Eye (tissue), 1 donor: ENCODE data around the gene BLOC1S1.
A peak's percentile ranks its signal among the peaks of the same experiment; 100 is the strongest.

Experiments
- DNase-seq: peaks from one replicate; pipeline ENCODE4 v3.0.0-alpha.2; 2015

The BLOC1S1 gene

DNA sequence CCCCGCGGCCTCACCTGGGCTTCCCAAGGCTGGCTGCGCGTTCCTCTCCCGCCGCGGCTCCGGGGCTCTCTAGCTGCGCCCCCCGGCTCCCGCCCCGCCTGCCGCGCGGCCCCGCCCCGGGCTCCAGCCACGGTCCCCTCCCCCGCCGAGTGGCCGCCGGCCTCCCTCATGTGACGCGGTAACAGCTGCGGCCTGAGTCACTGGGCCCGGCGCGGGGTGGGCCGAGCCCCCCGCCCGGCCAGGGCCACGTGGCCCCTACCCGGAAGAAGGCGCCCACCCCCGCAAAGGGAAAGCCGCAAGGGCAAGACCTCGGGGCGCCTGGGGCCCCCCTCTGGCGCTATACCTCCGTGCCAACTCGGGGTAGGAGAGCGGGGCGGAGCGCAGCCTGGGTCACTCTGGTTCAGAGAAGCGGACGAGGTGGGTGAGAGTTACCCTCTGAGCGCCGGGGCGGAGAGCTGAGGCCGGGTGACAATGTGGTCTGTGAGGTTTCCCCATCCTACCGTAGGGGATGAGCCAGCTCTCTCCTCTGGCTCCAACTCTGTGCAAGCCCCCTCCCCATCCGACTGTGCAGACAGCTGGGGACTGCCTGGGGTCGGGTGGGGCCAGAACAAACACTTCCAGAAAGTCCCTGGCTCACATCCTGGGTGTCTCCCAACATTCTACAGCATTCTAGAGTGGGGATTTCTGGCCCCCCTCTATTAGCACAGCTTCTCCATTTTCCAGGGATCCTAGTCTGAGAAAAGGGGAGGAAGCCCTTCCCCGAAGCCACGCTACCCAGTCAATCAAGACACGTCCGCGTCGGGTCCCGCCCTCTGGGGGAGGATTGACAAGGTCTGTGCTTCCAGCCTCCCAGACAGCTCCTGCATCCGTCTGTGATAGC is 13.3 kb downstream of the BLOC1S1 start, which contains the start of gene CD63:
TSS of gene CD63 (minus strand) at position 71 of the 880 bp plus-strand sequence. CDS start 668 bp downstream, outside the sequence.
- peak; percentile 97 for DNase-seq

DNA sequence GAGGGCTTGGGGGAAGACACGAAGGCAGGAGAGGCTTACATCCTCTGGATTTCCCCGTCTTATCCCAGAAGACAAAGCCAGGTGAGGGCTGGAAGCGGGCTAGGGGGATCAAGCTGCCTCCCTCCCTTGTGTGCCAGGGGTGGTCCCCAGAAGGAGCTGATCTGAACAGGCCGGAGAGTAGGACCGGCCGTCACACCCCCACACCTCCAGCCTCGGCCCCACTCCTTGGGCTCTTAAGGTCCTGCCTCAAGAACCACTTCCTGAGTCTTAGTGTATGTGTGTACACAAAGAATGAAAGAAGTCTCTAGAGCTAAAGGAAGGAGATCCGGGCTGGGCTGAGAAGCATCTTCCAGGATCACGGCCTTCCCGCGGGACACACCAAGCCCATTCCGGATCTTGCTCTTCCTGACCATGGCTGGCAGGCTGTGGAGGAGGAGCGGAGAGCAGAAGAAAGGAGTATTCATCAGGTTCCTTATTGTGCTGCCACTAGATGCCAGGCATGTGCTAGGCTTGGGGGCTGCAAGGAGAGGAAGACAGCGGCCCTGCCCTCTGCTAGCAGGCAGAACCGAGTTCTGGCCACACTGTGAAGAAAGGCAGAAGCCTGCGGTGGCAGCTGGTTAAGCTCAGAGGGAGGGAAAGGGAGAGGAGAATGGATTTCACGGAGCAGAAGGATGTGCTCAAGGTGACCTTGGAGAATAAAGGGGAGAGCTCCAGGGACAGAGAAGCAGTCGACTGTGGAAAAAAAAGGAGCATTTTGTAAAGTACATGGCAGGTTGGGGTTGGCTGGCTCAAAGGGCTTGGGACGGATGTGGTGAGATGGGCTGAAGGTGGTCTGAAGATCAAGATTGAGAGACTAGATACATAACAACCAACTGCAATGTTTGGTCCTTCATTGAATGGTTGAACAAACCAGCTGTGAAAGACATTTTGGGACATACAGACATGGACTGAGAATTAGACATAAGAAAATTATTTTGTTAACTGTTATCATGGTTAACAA is 14.3 kb downstream of the BLOC1S1 start:
- peak; percentile 83 for DNase-seq

DNA sequence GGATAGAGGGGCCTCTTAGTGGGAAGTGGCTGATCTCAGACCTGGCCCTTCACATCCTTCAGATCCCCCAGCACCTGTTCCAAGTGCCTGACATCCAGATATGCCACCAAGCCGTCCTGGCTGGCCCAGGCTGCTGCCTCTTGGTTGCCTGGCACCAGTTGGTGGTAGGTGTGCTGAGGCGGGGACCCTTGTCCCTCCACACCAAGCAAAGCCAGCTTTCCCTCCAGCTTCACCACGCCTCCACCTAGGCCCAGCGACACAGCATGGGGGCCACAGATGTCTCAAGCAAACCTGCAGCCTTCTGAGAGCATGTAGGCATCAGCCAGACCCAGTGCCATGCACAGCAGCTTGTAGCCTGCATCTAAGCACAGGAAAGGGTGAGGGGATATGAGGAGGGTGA is 16.4 kb downstream of the BLOC1S1 start:
- no peak for DNase-seq

DNA sequence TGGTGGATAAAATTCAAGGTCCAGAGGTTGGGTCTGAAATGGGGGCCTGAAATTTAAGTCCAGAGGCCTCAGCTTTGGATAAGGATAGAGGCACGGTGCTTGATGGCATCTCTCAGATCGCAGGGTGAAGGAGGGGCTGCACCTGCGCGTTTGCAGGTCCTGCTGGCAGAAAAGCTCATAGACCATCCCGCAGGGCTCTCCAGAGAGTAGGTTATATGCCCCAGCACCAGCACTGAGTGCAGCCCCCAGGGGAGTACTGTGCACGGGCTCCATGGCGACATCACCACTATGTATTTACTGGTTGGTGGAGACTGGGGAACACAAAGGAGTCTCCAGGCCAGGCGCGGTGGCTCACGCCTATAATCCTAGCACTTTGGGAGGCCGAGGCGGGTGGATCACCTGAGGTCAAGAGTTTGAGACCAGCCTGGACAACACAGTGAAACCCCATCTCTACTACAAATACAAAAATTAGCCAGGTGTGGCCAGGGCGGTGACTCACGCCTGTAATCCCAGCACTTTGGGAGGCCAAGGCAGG is 17.2 kb downstream of the BLOC1S1 start:
- DNase-seq = no peak

DNA sequence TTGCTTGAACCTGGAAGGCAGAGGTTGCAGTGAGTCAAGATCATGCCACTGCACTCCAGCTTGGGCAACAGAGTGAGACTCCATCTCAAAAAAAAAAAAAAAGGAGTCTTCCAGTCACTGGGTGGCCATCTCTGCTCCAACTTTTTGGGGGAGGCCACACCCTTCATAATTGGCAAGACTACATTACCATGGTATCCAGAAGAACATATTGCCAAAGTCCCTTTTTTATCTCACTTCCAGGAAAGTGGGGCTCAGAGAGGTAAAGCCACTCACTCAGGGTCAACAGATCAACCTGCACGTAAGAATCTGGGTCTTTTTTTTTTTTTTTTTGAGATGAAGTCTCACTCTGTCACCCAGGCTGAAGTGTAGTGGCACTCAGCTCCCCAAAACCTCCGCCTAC is 18.0 kb downstream of the BLOC1S1 start:
- no peak for DNase-seq

DNA sequence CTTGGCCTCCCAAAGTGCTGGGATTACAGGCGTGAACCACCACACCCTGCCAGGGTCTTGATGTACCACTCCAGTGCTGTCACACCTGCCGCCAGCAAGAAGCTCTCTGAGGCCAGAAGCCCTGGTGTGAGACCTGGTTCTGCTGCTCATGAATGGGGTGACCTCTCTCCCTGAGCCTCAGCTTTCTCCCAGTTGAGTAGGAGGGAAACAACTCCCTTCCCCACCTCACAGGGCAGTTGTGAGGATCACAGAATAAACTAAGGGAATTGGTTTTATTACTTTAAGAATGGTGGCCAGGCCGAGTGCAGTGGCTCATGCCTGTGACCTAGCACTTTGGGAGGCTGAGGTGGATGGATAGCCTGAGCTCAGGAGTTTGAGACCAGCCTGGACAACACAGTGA is 18.7 kb downstream of the BLOC1S1 start:
- DNase-seq = no peak

DNA sequence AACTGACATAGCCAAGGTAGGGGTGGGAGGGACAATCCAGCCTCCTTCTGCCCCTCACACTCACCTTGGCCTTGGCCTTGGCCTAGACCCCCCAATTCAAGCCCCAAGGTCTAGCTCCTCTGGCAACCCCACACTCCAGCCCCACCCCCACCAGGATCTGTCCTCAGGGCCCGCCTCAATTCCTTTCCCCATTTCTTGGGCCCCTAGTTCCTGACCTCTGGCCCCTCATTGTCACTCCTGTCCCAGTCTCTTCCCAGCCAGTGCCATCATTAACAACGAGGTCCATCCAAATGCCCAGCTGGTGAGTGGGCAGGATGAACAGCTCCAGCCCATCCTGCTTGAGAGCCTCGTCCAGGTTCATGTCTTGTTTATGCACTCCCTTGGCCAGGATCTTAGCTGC is 20.2 kb downstream of the BLOC1S1 start:
- DNase-seq = no peak

DNA sequence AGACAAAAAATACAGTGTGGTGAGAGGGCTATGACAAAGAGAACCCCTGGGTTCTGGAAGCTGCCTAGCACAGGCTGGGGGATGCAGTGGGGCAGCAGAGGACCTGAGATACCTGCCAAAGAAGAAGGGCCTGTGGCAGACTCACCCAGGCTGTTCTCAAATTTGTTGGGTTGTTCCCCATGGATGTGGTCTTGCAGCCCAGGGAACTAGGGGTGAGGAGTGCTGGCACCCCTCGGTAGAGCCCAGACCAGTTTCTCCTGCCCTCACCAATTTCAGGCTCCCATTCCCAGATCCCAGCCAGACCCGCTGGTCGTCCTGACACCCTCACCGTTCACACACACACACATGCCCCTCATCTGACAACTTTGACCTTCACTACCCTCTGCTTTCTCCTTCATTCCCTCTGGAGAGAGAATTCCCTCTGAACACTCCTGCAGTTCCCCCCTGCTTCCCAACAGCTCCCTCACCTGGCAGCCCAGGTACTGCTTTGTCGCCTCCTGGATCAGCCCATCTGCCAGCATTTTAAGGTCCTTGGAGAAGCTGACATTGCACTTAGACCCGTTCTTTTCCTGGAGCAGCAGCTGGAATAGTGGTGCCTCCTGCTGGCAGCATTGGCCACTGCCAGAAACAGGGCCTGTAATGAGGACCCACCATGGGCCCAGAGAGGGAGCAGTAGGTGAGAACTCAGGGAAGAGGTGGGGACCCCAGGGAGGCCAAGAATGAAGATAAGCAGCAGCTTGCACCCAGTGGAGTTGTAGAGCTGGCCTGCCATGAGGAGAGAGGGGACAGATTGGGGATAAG is 21.1 kb downstream of the BLOC1S1 start:
- peak; percentile 87 for DNase-seq

DNA sequence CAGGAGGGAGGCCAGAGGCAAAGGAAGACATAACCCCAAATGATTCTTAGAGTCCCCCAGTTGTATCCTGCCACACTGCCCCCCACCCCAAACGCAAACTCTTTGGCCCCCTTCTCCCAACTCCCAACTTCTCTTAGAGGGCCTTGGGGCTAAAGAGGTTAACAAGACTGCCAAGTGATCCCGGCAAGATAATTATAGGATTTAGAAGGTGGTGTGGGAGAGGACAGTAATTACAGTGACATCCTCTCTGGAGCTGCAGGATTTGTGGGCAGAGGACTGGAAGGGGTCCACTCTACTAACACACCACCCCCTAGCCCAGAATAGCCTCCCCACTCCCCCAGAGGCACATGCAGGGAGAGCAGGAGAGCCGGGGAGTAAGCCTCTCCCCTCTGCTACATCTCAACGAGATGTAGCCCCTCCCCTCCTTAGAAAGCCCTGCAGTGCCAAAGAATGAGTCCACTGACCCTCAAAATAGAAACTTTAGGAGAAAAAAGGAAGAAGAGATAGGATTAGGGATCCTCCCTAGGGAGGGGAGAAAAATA is 21.8 kb downstream of the BLOC1S1 start:
- DNase-seq = no peak

DNA sequence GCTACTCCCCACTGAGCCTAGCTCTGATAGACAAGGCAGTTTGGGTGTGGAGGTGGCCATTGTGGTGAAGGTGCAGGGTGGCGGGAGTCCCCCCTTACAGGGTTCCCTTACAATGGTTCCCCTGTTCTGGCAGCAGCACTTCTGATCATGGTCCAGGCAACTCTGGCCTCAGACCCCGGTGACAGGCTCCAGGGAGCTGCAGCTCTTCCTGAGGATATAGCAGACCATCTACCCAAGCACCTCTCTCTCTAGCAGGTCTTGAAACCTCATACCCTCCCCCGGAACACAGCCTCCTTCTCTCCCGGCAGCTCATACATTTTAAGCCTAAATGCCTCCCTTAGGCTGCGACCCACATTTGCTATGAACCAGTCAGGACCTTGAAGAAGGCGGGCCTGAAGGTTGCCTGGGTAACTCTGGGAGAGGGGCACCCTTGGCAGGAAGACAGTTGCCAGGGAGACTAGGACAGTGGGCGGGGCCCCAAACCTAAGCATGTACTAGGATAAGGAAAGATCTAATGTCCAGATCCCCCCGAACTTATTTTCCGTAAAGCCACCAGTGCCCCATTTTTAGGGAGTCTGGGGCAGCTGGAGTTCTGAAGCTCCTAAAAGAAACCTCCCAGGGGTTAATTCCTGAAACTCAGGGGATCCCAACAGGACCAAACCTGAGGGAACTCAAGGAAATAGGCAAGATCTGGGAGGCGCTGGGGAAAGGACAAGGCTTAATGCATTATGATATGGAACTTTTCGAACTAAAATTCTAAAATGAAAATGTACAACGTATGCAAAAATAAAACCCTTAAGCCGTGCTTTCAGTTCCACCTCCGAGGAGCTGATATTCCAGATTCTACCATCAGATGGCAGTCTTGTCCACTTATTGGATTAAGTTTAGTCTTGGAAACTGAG is 22.5 kb downstream of the BLOC1S1 start:
- peak; percentile 99 for DNase-seq

DNA sequence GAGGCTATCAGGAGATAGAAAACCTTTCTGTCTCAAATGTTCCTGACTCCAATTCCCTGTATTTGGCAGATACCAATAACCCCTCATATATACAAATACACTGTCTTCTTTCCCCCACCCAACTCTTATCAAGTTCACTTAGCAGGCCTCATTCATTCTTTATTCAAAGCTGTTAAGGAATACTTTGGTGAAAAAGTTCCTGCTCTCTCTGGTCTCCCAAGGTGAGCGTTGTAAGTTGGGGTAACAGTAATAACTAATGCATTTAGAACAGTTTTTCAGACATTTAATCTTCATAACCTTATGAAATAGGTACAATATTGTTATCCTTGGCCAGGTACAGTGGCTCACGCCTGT is 23.2 kb downstream of the BLOC1S1 start:
- no peak for DNase-seq

DNA sequence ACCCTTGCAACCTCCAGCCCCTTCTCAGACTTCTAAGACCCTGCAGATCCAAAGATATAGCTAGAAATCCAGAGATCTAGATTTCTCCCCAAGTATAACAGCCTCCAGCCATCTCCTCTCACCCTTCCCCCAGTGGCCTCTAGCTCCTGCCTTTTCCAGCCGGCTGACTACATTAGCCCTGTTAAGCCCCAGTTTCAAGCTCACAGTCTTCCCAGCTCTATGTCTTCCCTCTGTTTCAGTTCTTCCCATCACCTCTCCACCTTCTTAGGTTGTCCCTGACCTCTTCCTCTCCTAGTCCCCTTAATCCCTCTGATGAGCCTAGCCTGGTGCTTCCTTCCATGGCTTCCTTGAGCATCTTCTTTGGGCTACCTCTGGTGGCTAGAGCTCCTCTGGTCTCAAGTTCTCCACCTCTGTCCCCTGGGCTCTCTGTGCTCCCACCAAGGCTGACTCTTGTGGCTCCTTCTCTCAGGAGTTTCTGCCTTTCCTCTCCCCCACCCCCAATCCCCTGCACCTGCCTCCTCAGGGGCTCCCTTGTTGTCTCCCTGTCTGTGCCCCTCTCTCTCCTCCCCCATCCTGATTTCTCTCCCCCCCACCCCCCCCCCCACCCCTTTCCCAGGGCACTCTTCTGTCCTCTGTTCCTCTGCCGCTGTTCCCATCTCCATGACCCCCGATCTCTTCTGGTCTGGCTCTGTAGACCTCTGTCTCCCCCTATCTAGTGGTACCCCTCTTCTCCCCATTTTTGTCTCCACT is 26.3 kb downstream of the BLOC1S1 start:
- DNase-seq = peak; percentile 80

DNA sequence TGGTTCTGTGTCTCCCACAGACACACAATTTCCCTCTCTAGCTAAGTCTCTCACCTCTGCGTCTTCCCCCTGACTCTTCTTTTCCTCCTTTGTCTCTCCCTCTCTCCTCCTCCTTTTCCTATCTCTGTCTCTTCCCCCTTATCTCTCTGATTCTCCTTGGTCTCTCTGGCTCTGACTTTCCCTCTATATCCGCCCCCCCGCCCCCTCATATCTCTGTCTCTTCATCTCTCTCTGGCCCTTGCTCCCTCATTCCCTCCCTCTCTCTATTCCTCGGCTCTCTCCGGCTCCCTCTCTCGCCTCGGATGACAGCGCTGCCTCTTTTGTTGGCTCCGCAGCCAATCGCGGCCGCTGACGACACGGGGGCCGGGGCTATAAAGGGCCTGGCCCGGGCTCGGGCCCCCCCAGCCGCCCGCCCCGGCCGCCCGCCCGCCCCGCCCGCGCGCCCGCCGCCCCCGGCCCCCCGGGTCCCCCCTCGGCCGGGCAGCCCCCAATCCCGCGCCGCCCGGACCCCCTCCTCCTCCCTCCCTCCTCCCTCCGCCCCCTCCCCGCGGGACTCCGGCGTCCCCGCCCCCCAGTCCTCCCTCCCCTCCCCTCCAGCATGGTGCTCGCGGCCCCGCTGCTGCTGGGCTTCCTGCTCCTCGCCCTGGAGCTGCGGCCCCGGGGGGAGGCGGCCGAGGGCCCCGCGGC is 27.0 kb downstream of the BLOC1S1 start, which contains the start of gene GDF11:
TSS of gene GDF11 (plus strand) at position 404 of the 687 bp plus-strand sequence. CDS start at position 599, 195 bp downstream.
- DNase-seq = peak; percentile 96

DNA sequence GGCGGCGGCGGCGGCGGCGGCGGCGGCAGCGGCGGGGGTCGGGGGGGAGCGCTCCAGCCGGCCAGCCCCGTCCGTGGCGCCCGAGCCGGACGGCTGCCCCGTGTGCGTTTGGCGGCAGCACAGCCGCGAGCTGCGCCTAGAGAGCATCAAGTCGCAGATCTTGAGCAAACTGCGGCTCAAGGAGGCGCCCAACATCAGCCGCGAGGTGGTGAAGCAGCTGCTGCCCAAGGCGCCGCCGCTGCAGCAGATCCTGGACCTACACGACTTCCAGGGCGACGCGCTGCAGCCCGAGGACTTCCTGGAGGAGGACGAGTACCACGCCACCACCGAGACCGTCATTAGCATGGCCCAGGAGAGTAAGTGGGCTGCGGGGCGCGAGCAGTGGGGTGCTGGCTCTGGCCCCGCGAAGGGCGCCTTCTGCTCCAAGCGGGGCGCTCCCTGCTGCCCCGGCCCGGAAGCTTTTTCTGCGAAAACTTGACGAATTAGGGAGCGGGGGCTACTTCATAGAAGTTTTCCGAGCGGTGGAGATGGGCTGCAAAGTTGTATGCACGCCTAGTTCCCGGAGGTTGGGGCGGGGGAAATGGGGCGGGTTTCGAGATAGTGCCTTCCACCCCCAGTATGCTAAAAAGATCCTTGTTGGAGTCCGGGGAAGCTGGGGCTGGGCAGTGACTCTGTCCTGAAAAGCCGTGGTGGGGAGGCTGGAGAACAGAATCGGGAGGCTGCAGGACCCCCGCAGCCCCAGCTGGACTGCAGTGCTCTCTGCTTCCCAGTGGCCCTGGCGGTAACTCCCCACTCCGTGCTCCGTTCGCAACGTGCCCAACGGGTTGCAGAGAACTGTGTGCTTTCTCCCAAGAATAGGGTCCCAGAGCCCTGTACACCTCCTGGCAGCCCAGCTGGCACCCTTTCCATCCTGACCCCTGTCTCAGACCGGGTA is 27.8 kb downstream of the BLOC1S1 start:
- peak; percentile 85 for DNase-seq

DNA sequence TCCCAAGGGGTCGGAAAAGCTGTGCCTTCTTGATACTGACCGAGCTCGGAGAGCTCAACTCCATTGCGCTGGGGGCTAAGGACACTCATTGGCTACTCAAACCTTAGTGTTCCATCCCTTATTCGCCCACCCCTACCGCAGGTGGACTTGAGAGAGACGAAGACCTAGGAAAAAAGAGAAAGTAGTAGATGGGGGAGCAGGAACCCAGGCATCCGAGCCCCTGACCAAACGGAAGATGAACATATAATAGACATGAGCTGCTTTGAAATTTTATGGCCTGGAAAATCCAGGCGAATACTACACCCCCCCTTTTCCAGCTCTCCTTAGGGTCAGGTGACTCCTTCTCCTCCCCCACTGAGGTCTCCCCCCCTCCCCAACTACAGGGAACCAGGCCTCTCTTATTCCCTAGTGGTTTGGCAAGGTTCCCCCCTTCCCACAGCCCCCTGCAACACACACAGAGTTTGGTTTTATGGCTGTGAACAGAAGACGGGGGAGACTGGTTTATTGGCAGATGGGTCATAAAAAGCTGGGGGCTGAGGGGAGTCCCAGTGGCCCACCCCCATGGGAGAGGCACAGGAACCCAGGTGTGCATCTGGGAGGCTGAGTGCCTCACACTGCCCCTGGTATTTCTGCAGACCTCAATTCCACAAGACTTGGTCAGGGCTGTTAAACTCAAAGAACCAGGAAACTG is 28.6 kb downstream of the BLOC1S1 start:
- peak; percentile 51 for DNase-seq

DNA sequence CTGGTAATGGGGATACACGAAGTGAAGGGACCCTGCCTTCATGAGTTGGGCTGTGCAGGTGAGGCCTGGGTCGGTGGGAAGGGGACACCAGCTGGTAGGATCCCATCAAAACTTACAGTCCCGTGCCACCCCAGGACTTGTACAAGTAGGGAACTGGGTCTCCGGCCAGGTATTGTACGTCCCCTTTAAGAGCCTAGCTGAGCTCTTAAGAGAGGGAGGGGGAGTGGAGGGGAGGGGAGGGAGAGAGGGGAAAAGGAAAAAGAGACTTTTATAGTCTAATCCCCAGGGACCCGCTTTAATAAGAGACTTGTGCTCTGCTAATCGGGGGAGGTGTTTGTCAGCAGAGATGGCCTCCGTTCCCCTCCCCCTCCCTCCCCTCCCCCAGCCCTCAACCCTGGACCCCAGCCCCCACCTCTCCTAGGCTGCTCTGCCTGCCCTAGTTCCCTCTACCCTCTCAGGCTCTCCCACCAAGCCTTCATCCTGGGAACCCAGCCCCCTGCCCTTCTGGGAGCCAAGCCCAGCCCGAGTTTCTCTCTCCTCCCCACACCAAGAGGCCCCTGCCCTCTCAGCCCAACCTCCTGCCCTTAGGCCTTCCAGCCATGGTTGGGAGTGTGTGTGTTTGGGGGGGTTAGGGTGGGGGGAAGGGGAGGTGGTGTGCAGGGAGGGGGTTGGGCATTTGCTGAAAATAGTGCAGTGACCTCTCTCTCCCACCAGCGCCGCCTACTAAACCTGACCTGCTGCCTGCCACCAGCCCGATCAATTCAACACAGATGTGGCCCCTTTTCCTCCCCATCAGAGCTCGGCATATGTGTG is 29.7 kb downstream of the BLOC1S1 start:
- DNase-seq = peak; percentile 93
